GM19035 (cell line): ENCODE data around the gene ADGRL1.
A peak's percentile ranks its signal among the peaks of the same experiment; 100 is the strongest.

Experiments
- ATAC-seq: cut with Tn5 transposase; IDR thresholded peaks from one replicate; pipeline ENCODE4 v1.9.1; 2021; ENCODE audit not compliant: unreplicated experiment

ADGRL1 gene

GRCh38 chr19:14142262-14143190 lies 63.4 kb downstream of the ADGRL1 start:
- no peak for ATAC-seq

- no peak for ATAC-seq
Observed at GRCh38 chr19:14141041-14141440, 64.9 kb downstream of the ADGRL1 start.

GRCh38 chr19:14139944-14140343 lies 66.0 kb downstream of the ADGRL1 start:
- ATAC-seq: no peak

DNA sequence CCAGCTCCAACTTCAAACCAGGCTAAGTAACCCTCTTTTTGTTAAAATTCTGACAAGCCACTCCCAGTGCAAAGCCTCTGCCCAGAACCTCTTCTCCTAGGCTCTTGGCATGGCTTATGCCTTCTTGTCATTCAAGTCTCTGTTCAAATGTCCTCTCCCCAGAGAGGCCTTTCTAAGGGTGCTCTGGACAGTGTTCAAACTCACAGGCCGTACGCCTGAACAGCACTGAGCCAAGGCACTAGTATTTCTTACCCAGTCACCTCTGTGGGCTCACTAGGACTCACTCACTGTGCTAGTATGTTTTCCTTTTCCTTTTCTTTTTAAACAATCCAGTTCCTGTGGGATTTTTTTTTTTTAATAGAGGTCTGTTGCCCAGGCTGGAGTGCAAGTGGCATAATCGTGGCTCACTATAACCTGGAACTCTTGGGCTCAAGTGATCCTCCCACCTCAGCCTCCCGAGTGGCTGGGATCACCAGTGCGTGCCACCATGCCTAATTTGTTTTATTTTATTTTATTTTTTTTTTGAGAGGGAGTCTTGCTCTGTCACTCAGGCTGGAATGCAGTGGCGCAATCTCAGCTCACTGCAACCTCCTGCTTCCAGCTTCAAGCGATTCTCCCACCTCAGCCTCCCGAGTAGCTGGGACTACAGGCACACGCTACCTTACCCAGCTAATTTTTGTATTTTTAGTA lies 67.2 kb downstream of the ADGRL1 start:
- ATAC-seq: no peak

- peak; percentile 86 for ATAC-seq
Observed at GRCh38 chr19:14136509-14137281, 69.3 kb downstream of the ADGRL1 start, which contains the start of gene ASF1B. Gene ASF1B (minus strand): TSS chr19:14136589. CDS start chr19:14136456, 133 bp downstream.

- ATAC-seq: no peak
Observed at GRCh38 chr19:14135985-14136508, 69.9 kb downstream of the ADGRL1 start.

GRCh38 chr19:14135355-14135754 lies 70.6 kb downstream of the ADGRL1 start:
- ATAC-seq: no peak

DNA sequence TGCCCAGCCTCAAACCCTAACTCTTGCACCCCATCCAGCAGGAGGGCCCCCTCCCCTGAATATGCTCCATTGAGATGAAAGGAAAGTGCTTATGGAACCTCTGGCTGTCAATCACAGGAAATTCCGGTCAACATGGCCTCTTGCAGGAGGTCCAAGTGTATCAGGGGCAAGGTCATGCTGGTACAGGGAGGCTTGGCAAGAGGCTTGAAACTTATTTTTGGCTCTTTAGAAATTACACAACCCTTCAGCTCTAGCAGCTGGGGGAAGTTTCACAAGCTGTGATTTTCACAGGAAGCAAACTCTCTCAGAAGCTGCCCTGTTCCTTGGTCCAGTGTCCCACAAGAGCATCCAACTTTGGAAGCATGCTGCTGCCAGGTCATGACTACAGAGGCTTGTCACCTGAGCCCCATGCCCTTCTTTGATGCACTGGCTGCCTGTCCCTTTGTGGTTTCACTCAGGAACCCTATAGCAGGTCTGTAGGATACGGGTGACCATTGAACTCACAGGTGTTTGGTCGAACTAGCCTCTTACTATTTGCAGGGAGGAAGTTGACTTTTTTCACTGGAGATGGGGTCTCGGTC lies 78.0 kb downstream of the ADGRL1 start:
- ATAC-seq: no peak

DNA sequence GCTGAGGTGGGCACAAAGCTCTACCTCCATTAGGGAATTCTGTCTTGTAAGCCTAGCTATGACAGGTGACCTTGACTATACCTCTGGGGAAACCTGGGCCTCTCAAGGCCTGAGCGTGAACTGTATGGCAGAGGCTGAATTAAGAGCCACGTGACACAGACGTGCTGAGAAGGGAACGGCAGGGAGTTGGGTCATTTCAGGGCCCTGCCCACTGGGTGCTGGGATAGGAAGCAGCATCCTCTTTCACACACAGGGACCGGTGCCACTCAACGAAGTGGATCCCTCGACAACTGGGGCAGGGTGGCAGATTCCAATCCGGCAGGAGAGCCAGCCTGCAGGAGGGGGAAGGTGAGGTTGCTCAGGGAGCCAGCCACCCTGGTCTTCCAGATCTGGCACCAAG lies 78.8 kb downstream of the ADGRL1 start:
- ATAC-seq: no peak

DNA sequence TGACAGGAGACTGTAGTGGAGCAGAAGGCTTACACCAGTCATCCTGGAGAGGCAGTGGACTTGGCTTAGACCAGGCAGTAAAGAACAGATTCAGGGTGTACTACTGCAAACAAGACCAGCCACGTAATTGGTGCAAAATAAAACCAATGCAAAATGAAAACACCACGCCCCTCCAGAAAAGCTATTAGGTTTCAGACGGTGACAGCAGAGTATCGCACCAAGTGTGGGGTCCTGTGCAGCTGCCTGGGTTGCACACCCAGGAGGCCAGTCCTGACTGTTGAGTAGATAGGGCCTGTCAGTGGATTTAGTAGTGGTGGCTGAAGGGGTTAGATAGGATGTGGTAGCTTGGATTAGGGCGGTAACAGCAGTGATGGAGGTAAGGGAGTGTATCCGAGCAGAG lies 83.0 kb downstream of the ADGRL1 start:
- ATAC-seq: no peak

DNA sequence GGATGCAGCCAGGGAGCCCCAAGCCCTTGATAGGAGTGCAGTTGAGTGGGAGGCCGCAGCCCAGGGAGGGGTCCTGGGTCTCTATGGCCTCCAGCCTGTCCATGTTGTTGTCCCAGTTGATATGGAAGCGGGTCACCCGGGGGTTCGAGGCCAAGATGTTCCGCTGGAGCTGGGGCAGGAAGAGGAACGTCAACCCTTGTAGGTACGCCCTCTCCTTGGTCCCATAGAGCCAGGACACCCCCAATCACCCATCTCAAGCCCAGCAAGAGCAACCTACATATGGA lies 85.5 kb downstream of the ADGRL1 start:
- ATAC-seq: no peak

- ATAC-seq: no peak
Observed at GRCh38 chr19:14119644-14120496, 86.1 kb downstream of the ADGRL1 start.

DNA sequence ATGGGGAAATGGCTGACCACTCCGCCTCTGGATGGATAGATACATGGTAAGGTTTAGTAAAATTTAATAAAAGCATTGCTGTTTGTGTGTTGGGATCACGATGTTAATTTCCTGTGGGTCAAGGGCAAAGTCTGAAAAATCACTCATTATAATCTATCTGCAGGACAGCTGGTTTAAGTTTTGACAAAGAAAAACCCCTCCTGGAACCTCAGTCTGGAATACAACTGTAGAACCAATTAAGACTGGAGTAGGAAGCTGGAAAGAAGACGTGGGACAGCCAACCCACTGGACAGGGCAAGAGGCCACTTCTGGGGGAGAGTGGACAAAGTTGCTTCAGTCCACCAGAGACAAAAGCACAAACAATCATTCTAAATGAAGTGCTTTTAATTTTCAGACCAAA lies 86.8 kb downstream of the ADGRL1 start:
- ATAC-seq: no peak

DNA sequence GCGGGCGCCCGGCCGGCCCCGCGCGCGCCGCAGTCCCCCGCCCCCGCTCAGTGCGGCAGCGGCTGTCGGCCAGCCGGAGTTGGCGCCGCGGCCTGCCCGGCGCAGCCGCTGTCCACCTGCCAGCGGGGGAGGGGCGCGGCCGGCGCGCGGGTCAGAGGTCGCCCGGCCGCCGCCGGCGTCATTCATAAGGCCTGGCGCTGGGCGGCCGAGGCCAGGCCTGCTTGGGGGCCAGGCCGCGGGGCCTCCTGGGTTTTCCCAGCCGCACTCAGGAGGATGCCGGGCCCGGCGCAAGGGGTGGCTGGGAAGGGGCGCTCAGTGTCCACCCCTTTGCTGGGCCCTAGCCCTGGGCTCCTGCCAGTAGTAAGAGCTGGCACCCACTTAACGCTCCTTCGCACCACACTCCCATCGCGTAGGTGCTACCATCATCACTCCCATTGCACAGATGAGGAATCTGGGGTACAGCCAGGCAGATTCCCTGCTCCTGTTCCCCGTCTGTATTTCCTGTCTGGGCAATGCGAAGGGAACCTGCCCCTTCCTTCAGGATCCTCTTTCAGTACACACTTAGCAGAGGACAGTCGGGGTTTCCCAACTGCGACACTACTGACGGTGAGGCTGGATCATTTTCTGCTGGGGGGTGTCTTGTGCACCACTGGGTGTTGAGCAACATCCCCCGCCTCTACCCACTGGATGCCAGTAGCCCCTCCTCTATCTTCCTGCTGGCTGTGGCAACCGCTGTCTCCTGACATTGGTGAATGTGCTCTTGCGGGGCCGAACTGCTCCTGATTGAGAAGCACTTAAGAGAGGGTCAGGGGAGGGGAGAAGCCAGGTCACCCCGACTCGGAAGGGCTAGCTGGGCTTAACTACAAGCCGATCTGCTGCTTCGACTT lies 87.6 kb downstream of the ADGRL1 start:
- no peak for ATAC-seq

DNA sequence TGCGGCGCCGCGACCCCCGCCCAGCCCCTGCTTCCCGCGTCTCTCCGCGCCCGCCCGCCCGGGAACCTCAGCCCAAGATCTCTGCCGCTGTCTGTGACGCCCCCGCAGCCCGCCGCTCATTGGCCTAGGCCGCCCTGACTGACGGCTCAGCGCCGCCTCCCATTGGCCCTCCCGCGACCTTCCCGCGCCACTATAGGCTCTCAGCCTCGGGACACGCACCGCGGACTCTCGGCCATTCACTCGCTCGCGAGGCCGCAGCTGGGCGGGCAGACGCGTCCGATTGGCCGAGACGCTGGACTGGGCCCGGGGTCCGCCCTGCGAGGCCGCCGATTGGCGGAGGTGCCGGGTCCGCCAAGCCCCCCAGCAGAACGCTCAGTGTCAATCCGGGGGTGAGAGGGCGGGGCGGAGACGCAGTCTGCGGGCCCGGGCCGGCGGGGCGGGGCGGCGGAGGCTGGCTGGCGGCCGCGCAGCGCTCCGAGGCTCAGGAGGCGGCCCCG lies 88.3 kb downstream of the ADGRL1 start, which contains the start of gene PRKACA:
TSS of gene PRKACA (minus strand) at position 95 of the 497 bp plus-strand sequence. CDS start 215 bp downstream, outside the sequence.
- ATAC-seq: peak; percentile 83

DNA sequence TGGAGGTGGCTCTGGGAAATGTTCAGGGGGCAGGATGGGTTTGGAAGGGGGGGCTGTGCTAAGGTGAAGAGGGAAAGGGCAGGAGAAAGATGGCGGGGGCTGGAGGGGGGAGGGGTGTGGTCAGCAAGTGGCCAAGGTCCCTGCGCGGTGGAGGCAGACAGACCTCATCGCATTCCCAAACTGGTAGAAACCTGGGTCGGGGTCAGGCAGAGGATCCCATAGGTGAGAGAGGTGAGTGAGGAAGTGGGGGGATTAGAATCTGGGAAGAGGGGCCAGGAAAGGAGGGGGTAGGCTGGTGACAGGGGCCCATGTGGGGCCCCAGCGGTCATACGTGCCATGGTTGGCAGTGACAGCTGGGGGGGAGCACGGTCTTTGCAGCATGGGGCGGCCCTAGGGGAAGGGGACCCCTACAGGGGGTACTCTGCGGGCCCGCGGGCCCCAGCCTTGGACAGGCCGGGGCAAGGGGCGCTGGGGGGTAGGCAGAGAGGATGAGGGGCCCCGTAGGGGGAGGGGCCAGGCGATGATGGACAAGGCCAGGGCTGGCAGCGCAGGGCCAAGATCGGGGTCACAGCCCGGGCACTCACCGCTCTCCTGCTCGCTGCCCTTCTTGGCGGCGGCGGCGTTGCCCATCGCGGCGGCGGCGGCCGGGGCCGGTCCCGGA lies 88.9 kb downstream of the ADGRL1 start:
- ATAC-seq: peak; percentile 9

- no peak for ATAC-seq
Observed at GRCh38 chr19:14116525-14116917, 89.4 kb downstream of the ADGRL1 start.

DNA sequence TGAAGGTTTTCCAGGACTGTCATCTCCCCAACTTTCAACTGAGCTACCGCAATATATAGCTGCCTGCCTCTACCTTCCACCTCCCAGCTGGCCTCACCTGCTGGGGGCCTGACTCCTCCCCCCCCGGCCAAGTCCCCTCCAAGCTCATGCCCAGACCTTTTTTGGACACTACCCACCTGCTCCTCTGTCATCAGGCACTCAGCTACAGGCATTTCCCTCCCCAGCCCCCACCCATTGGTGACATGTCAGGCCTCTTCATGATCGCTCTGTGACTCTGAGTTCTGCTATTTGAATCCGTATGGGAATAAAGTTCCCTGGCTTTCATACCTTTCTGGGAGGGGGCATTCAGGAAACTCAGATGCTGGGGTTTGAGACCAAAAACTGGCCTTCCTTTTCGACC lies 90.2 kb downstream of the ADGRL1 start:
- no peak for ATAC-seq
